ENCODE results near the gene FABP6. TPM values are rescaled to one million over a fixed set of nuclear protein-coding genes. Genes with fewer than 3 reads are reported as not detected.
"Not testable (repeated sequence)": the region's sequence is repeated elsewhere in the genome, so short reads cannot be mapped to it uniquely, and the experiment has no call there.

FABP6 gene
- total RNA-seq, 1 experiment from 2014 or later, result 0.31 TPM

GRCh38 chr5:160245506-160246086 is 16.3 kb downstream of the FABP6 start:
- ChIA-PET CTCF (interaction anchor here (0.6 kb wide), 1 partner anchor 51 kb away, joined by 3 read pairs; no protein-coding TSS in a partner anchor), POLR2A (interaction anchor here (0.6 kb wide), 1 partner anchor 63 kb away, joined by 3 read pairs; no protein-coding TSS in a partner anchor)
- ATAC-seq, result peak; percentile 31; the same call in 1 of the 2 replicates
- DNase-seq (ENCODE audit: low read depth, low spot score), result no peak
- Histone ChIP-seq H3K27ac (ENCODE audit: low read length) (no peak overlapping the region), H3K36me3 (ENCODE audit: control insufficient read depth, insufficient read depth, low read length) (no peaks in the 10 kb centered on the region; the same call in 1 of the 2 replicates), H3K4me1 (ENCODE audit: control insufficient read depth, insufficient read depth, low read length) (no peaks in the 10 kb centered on the region), H3K4me3 (ENCODE audit: low read depth in 2 of 2, low read length in 2 of 2) (no peak overlapping the region), H3K27me3 (ENCODE audit: control insufficient read depth, insufficient read depth, low read length) (no peaks in the 10 kb centered on the region), H3K9me3 (ENCODE audit: control insufficient read depth, insufficient read depth, low read depth, low read length) (no peaks in the 10 kb centered on the region)
- intact Hi-C loops (cut with micrococcal nuclease; ENCODE audit: unreplicated experiment) (no loop called here), in situ Hi-C loops (cut with HindIII; ENCODE audit: low pct_unique_long_range_greater_than_20kb, low sequenced_read_pairs) (no loop called here)
- no TSS peak for BruUV-seq (replicated peaks)
- TF ChIP-seq POLR2AphosphoS5 (IDR thresholded peaks at IDR 0.05; ENCODE audit: low read depth, low read length) (no peak), TCF7L2 (IDR thresholded peaks at IDR 0.05; ENCODE audit: low read depth, low read length) (no peak), SIN3A (IDR thresholded peaks at IDR 0.05; ENCODE audit: borderline replicate concordance, insufficient read depth, low read depth, low read length) (no peak)
- TF ChIP-seq, protein P1, sequence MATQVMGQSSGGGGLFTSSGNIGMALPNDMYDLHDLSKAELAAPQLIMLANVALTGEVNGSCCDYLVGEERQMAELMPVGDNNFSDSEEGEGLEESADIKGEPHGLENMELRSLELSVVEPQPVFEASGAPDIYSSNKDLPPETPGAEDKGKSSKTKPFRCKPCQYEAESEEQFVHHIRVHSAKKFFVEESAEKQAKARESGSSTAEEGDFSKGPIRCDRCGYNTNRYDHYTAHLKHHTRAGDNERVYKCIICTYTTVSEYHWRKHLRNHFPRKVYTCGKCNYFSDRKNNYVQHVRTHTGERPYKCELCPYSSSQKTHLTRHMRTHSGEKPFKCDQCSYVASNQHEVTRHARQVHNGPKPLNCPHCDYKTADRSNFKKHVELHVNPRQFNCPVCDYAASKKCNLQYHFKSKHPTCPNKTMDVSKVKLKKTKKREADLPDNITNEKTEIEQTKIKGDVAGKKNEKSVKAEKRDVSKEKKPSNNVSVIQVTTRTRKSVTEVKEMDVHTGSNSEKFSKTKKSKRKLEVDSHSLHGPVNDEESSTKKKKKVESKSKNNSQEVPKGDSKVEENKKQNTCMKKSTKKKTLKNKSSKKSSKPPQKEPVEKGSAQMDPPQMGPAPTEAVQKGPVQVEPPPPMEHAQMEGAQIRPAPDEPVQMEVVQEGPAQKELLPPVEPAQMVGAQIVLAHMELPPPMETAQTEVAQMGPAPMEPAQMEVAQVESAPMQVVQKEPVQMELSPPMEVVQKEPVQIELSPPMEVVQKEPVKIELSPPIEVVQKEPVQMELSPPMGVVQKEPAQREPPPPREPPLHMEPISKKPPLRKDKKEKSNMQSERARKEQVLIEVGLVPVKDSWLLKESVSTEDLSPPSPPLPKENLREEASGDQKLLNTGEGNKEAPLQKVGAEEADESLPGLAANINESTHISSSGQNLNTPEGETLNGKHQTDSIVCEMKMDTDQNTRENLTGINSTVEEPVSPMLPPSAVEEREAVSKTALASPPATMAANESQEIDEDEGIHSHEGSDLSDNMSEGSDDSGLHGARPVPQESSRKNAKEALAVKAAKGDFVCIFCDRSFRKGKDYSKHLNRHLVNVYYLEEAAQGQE (IDR thresholded peaks at IDR 0.05; ENCODE audit: insufficient read depth in 1 of 2, low read depth in 2 of 2, low read length in 1 of 2), result no peak
- TF ChIP-seq, protein P2, sequence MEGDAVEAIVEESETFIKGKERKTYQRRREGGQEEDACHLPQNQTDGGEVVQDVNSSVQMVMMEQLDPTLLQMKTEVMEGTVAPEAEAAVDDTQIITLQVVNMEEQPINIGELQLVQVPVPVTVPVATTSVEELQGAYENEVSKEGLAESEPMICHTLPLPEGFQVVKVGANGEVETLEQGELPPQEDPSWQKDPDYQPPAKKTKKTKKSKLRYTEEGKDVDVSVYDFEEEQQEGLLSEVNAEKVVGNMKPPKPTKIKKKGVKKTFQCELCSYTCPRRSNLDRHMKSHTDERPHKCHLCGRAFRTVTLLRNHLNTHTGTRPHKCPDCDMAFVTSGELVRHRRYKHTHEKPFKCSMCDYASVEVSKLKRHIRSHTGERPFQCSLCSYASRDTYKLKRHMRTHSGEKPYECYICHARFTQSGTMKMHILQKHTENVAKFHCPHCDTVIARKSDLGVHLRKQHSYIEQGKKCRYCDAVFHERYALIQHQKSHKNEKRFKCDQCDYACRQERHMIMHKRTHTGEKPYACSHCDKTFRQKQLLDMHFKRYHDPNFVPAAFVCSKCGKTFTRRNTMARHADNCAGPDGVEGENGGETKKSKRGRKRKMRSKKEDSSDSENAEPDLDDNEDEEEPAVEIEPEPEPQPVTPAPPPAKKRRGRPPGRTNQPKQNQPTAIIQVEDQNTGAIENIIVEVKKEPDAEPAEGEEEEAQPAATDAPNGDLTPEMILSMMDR (IDR thresholded peaks at IDR 0.05), result no peak

DNA sequence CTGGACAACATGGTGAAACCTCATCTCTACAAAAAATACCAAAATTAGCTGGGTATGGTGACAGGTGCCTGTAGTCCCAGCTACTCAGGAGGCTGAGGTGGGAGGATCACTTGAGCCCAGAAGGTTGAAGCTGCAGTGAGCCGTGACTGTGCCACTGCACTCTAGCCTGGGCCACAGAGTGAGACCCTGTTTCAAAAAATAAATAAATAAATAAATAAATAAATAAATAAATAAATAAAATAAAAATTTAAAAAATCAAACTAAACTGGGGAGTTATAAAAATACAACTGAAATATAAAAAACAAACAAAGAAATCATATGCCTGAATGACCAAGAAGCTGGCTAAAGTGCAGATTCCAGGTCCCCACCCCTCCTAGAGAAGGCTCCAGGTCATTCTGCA is 20.3 kb downstream of the FABP6 start:
- CTCF ChIA-PET; BruUV-seq (replicated peaks): not testable (repeated sequence)

GRCh38 chr5:160250226-160250625 is 20.9 kb downstream of the FABP6 start:
- POLR2A ChIA-PET, result no interaction called here
- Histone ChIP-seq H3K4me3 (ENCODE audit: low read depth in 2 of 2, low read length in 2 of 2) (no peak overlapping the region), H3K9me3 (ENCODE audit: control insufficient read depth, insufficient read depth, low read depth, low read length) (no peaks in the 10 kb centered on the region), H3K4me1 (ENCODE audit: control insufficient read depth, insufficient read depth, low read length) (no peaks in the 10 kb centered on the region), H3K27ac (ENCODE audit: low read length) (no peak overlapping the region), H3K27me3 (ENCODE audit: control insufficient read depth, insufficient read depth, low read length) (no peaks in the 10 kb centered on the region), H3K36me3 (ENCODE audit: control insufficient read depth, insufficient read depth, low read length) (no peaks in the 10 kb centered on the region; the same call in none of the 2 replicates)
- in situ Hi-C loops (cut with HindIII; ENCODE audit: low pct_unique_long_range_greater_than_20kb, low sequenced_read_pairs), result no loop called here
- no peak for DNase-seq (ENCODE audit: low read depth, low spot score)
- intact Hi-C loops (cut with micrococcal nuclease; ENCODE audit: unreplicated experiment), result no loop called here
- CTCF ChIA-PET, result no interaction called here
- no peak for ATAC-seq
- no peak; the same call in 1 of the 2 replicates for TF ChIP-seq POLR2AphosphoS5 (IDR thresholded peaks at IDR 0.05; ENCODE audit: low read depth, low read length)
- TF ChIP-seq, protein P2 (IDR thresholded peaks at IDR 0.05), result no peak
- TF ChIP-seq TCF7L2 (IDR thresholded peaks at IDR 0.05; ENCODE audit: low read depth, low read length), result no peak
- TF ChIP-seq, protein P1 (IDR thresholded peaks at IDR 0.05; ENCODE audit: insufficient read depth in 1 of 2, low read depth in 2 of 2, low read length in 1 of 2), result no peak
- TF ChIP-seq SIN3A (IDR thresholded peaks at IDR 0.05; ENCODE audit: borderline replicate concordance, insufficient read depth, low read depth, low read length), result no peak
- no TSS peak for BruUV-seq (replicated peaks)

More for the DNA sequence above, 20.3 kb downstream of the FABP6 start:
- H3K27ac ChIP-seq (ENCODE audit: low read length); in situ Hi-C loops (cut with HindIII; ENCODE audit: low pct_unique_long_range_greater_than_20kb, low sequenced_read_pairs); H3K4me3 ChIP-seq (ENCODE audit: low read depth in 2 of 2, low read length in 2 of 2); ATAC-seq; H3K36me3 ChIP-seq (ENCODE audit: control insufficient read depth, insufficient read depth, low read length); H3K27me3 ChIP-seq (ENCODE audit: control insufficient read depth, insufficient read depth, low read length); H3K4me1 ChIP-seq (ENCODE audit: control insufficient read depth, insufficient read depth, low read length); H3K9me3 ChIP-seq (ENCODE audit: control insufficient read depth, insufficient read depth, low read depth, low read length); intact Hi-C loops (cut with micrococcal nuclease; ENCODE audit: unreplicated experiment); DNase-seq (ENCODE audit: low read depth, low spot score): not testable (repeated sequence)
- POLR2A ChIA-PET, result interaction anchor here (0.6 kb wide), 1 partner anchor 60 kb away, joined by 3 read pairs; no protein-coding TSS in a partner anchor
